Measurements from ENCODE around the gene ENO2.
"Not testable (repeated sequence)": the region's sequence is repeated elsewhere in the genome, so short reads cannot be mapped to it uniquely, and the experiment has no call there.

- not testable (repeated sequence) for TF ChIP-seq CTCF (IDR thresholded peaks at IDR 0.05; ENCODE audit: insufficient read depth, low read length); GABPA (IDR thresholded peaks at IDR 0.05; ENCODE audit: low read depth); REST (IDR thresholded peaks at IDR 0.05; ENCODE audit: insufficient replicate concordance, low read depth)
These were observed 49.1 kb upstream of the ENO2 start for GRCh38 chr12:6865307-6865706.
